HG02798 (cell line): Measurements from ENCODE around the gene ACOT7.

Experiments used
- ATAC-seq: cut with Tn5 transposase; IDR thresholded peaks from one replicate; pipeline ENCODE4 v1.9.1; 2021; ENCODE audit warnings: mild to moderate bottlenecking; ENCODE audit not compliant: unreplicated experiment, poor library complexity

The ACOT7 gene

GRCh38 chr1:6218375-6219164 is 175.0 kb downstream of the ACOT7 start:
- no peak for ATAC-seq
